HuH-7.5 (cell line): ENCODE measurements around the gene B4GALNT3.

Source experiments
- DNase-seq: peaks from one replicate; pipeline ENCODE4 v3.0.0; 2011; ENCODE audit warnings: low spot score

Gene B4GALNT3

GRCh38 chr12:468671-469389 lies 9.1 kb downstream of the B4GALNT3 start:
- DNase-seq, result no peak

GRCh38 chr12:470133-470532 lies 10.4 kb downstream of the B4GALNT3 start:
- no peak for DNase-seq

GRCh38 chr12:473198-473597 lies 13.5 kb downstream of the B4GALNT3 start:
- no peak for DNase-seq

- DNase-seq, result no peak
Measured at GRCh38 chr12:473863-474577, 14.3 kb downstream of the B4GALNT3 start.

GRCh38 chr12:475286-475685 lies 15.5 kb downstream of the B4GALNT3 start:
- DNase-seq, result no peak

- DNase-seq, result no peak
Measured at GRCh38 chr12:479161-479560, 19.4 kb downstream of the B4GALNT3 start.

GRCh38 chr12:480831-481816 lies 21.4 kb downstream of the B4GALNT3 start:
- peak; percentile 65 for DNase-seq

- no peak for DNase-seq
Measured at GRCh38 chr12:482061-482460, 22.3 kb downstream of the B4GALNT3 start.

- DNase-seq, result no peak
Measured at GRCh38 chr12:484096-484495, 24.4 kb downstream of the B4GALNT3 start.

GRCh38 chr12:490260-490659 lies 30.5 kb downstream of the B4GALNT3 start:
- DNase-seq, result no peak

- no peak for DNase-seq
Measured at GRCh38 chr12:495466-495865, 35.7 kb downstream of the B4GALNT3 start.

- DNase-seq, result no peak
Measured at GRCh38 chr12:496736-497135, 37.0 kb downstream of the B4GALNT3 start.

GRCh38 chr12:497501-498160 lies 37.9 kb downstream of the B4GALNT3 start:
- no peak for DNase-seq

- DNase-seq, result no peak
Measured at GRCh38 chr12:499837-500458, 40.2 kb downstream of the B4GALNT3 start.

GRCh38 chr12:501722-502447 lies 42.1 kb downstream of the B4GALNT3 start:
- no peak for DNase-seq

GRCh38 chr12:503111-503761 lies 43.5 kb downstream of the B4GALNT3 start:
- peak; percentile 54 for DNase-seq

GRCh38 chr12:505221-505620 lies 45.5 kb downstream of the B4GALNT3 start:
- no peak for DNase-seq

GRCh38 chr12:507391-507796 lies 47.7 kb downstream of the B4GALNT3 start:
- no peak for DNase-seq

GRCh38 chr12:508145-508544 lies 48.4 kb downstream of the B4GALNT3 start:
- no peak for DNase-seq

GRCh38 chr12:508795-509194 lies 49.1 kb downstream of the B4GALNT3 start:
- no peak for DNase-seq
